OCI-LY1 (cell line): ENCODE data around the gene GLI3.

Experiments
- H2AFZ ChIP-seq: fragments of 200-600 bp; sonication (generic), shearing (Covaris generic); 2 replicates; pipeline ENCODE4 v1.6.0; 2014; ENCODE audit warnings: antibody characterized with exemption, mild to moderate bottlenecking, low read length
- H3F3A ChIP-seq: fragments of 200-600 bp; sonication (generic), shearing (Covaris generic); 2 replicates; pipeline ENCODE4 v1.6.0; 2014; ENCODE audit warnings: mild to moderate bottlenecking, antibody characterized with exemption, low read length, moderate library complexity; ENCODE audit not compliant: insufficient read depth
- H3K27ac ChIP-seq: fragments of 200-600 bp; sonication (generic); 2 replicates; pipeline ENCODE4 v1.5.1; 2014; ENCODE audit warnings: low read length, mixed run types, mild to moderate bottlenecking, low read depth; ENCODE audit not compliant: poor library complexity, severe bottlenecking
- H3K27me3 ChIP-seq: fragments of 200-600 bp; sonication (generic); 2 replicates; pipeline ENCODE4 v1.6.0; 2014; ENCODE audit warnings: antibody characterized with exemption, mild to moderate bottlenecking, low read length, moderate library complexity; ENCODE audit not compliant: insufficient read depth
- H3K36me3 ChIP-seq: fragments of 200-600 bp; sonication (generic); 2 replicates; pipeline ENCODE4 v1.6.1; 2014; ENCODE audit warnings: mild to moderate bottlenecking, antibody characterized with exemption, low read length, moderate library complexity, mixed read lengths; ENCODE audit not compliant: insufficient read depth
- H3K4me1 ChIP-seq: fragments of 200-600 bp; sonication (generic); 2 replicates; pipeline ENCODE4 v1.5.1; 2014; ENCODE audit warnings: mild to moderate bottlenecking, low read length, moderate library complexity; ENCODE audit not compliant: insufficient read depth, severe bottlenecking
- H3K4me2 ChIP-seq: fragments of 200-600 bp; sonication (generic), shearing (Covaris generic); 2 replicates; pipeline ENCODE4 v1.6.1; 2014; ENCODE audit warnings: low read length
- H3K4me3 ChIP-seq: fragments of 200-600 bp; sonication (generic); 2 replicates; pipeline ENCODE4 v1.5.1; 2014; ENCODE audit warnings: low read length, low read depth, mild to moderate bottlenecking, mixed read lengths; ENCODE audit not compliant: poor library complexity, severe bottlenecking
- H3K79me2 ChIP-seq: fragments of 200-600 bp; shearing (Covaris generic); 2 replicates; pipeline ENCODE4 v1.6.1; 2016; ENCODE audit warnings: mixed run types, low read length, mixed read lengths; ENCODE audit not compliant: insufficient read depth
- H3K9ac ChIP-seq: fragments of 200-600 bp; sonication (generic), shearing (Covaris generic); 2 replicates; pipeline ENCODE4 v1.6.1; 2014; ENCODE audit warnings: mild to moderate bottlenecking, low read length, mixed read lengths
- H3K9me2 ChIP-seq: fragments of 200-600 bp; sonication (generic), shearing (Covaris generic); 2 replicates; pipeline ENCODE4 v1.6.1; 2014; ENCODE audit warnings: low read depth, mild to moderate bottlenecking, low read length, mixed read lengths
- H3K9me3 ChIP-seq: fragments of 200-600 bp; shearing (Covaris generic); 2 replicates; pipeline ENCODE4 v1.6.1; 2014; ENCODE audit warnings: low read length, mixed read lengths
- H4K20me1 ChIP-seq: fragments of 200-600 bp; sonication (generic), shearing (Covaris generic); 2 replicates; pipeline ENCODE4 v1.6.0; 2016; ENCODE audit warnings: mild to moderate bottlenecking, low read length; ENCODE audit not compliant: insufficient read depth
- CTCF ChIP-seq: fragments of 200-600 bp; sonication (generic), shearing (Covaris generic); IDR thresholded peaks from 2 replicates; pipeline ENCODE4 v1.5.1; 2017; ENCODE audit warnings: mild to moderate bottlenecking, antibody characterized with exemption, low read length, moderate library complexity, mixed read lengths
- EZH2 ChIP-seq: fragments of 200-600 bp; sonication (generic), shearing (Covaris generic); IDR thresholded peaks from 2 replicates; pipeline ENCODE4 v1.8.0; 2017; ENCODE audit warnings: borderline replicate concordance, mixed run types, mild to moderate bottlenecking, antibody characterized with exemption, low read length, moderate library complexity, mixed read lengths

The GLI3 gene

GRCh38 chr7:42202601-42203000 lies 34.4 kb downstream of the GLI3 start:
- H3K9me3 ChIP-seq = no peaks in the 10 kb centered on the region
- H3K9ac ChIP-seq = no peak overlapping the region
- no peak overlapping the region for H2AFZ ChIP-seq
- H3K4me1 ChIP-seq = no peaks in the 10 kb centered on the region
- H3K4me2 ChIP-seq = no peak overlapping the region
- no peak overlapping the region for H3K4me3 ChIP-seq
- H3K27ac ChIP-seq = no peak overlapping the region
- H3F3A ChIP-seq = no peaks in the 10 kb centered on the region
- no peaks in the 10 kb centered on the region for H3K36me3 ChIP-seq
- no peaks in the 10 kb centered on the region for H4K20me1 ChIP-seq
- TF ChIP-seq EZH2 (no peak), CTCF (no peak)
- no peaks in the 10 kb centered on the region for H3K9me2 ChIP-seq
- H3K27me3 ChIP-seq = no peaks in the 10 kb centered on the region
- H3K79me2 ChIP-seq = no peaks in the 10 kb centered on the region

- Histone ChIP-seq H3K4me1 (no peaks in the 10 kb centered on the region), H3K27ac (no peak overlapping the region), H3K27me3 (peaks cover 4% of the 10 kb centered on the region; the same call in 1 of the 2 replicates), H3K9me2 (no peaks in the 10 kb centered on the region), H3K36me3 (no peaks in the 10 kb centered on the region), H3K9me3 (no peaks in the 10 kb centered on the region), H3K9ac (no peak overlapping the region), H2AFZ (no peak overlapping the region), H4K20me1 (no peaks in the 10 kb centered on the region), H3K4me3 (no peak overlapping the region), H3F3A (no peaks in the 10 kb centered on the region), H3K4me2 (no peak overlapping the region), H3K79me2 (no peaks in the 10 kb centered on the region)
- TF ChIP-seq EZH2 (no peak), CTCF (no peak)
Observed at GRCh38 chr7:42198974-42199668, 37.9 kb downstream of the GLI3 start.

GRCh38 chr7:42198296-42198695 lies 38.7 kb downstream of the GLI3 start:
- no peak overlapping the region for H3K27ac ChIP-seq
- H3F3A ChIP-seq = no peaks in the 10 kb centered on the region
- no peaks in the 10 kb centered on the region for H3K4me1 ChIP-seq
- no peaks in the 10 kb centered on the region for H3K9me2 ChIP-seq
- no peak overlapping the region for H2AFZ ChIP-seq
- H3K36me3 ChIP-seq = no peaks in the 10 kb centered on the region
- H3K27me3 ChIP-seq = peaks cover 4% of the 10 kb centered on the region; the same call in 1 of the 2 replicates
- no peaks in the 10 kb centered on the region for H4K20me1 ChIP-seq
- no peaks in the 10 kb centered on the region for H3K79me2 ChIP-seq
- TF ChIP-seq CTCF = no peak
- TF ChIP-seq EZH2 = no peak
- H3K4me3 ChIP-seq = no peak overlapping the region
- H3K4me2 ChIP-seq = no peak overlapping the region
- H3K9ac ChIP-seq = no peak overlapping the region
- no peaks in the 10 kb centered on the region for H3K9me3 ChIP-seq
